Activated naive CD4-positive, alpha-beta T cell treated with anti-CD3 and anti-CD28 coated beads, Interleukin-2, amount 50 U/mL, for 72 hours (primary cell): ENCODE measurements around the gene CPAMD8. TPM values are rescaled to one million over a fixed set of nuclear protein-coding genes. Genes with fewer than 3 reads are reported as not detected.
"Not testable (repeated sequence)": the region's sequence is repeated elsewhere in the genome, so short reads cannot be mapped to it uniquely, and the experiment has no call there.

Source experiments
- ATAC-seq, 2 donors: fragments of 150-1000 bp; cut with Tn5 transposase; 2 replicates each; pipeline ENCODE4 v1.10.0; 2021; ENCODE audit warnings: mild to moderate bottlenecking in 2 of 2, moderate library complexity in 2 of 2
- DNase-seq, 2 donors: peaks; one replicate each; pipeline ENCODE4 v3.0.0; 2021 to 2022; ENCODE audit warnings: low spot score in 2 of 2
- H3K27ac Mint-ChIP-seq, 2 donors: one replicate each; pipeline ENCODE4 v1.8.0; 2022; ENCODE audit warnings: mild to moderate bottlenecking in 2 of 2, mixed read lengths in 2 of 2
- H3K36me3 Mint-ChIP-seq, 2 donors: one replicate each; pipeline ENCODE4 v1.8.0; 2022; ENCODE audit warnings: mixed read lengths in 2 of 2
- H3K9me3 Mint-ChIP-seq, 2 donors: one replicate each; pipeline ENCODE4 v1.8.0; 2022; ENCODE audit warnings: mixed read lengths in 2 of 2
- total RNA-seq, 2 donors: library from RNA; stranded (reverse); gene quantifications; one replicate each; pipeline ENCODE4 v1.2.3, GENCODE V29; 2022

CPAMD8 gene
- total RNA-seq, 2 donors from 2014 or later = 0.19 to 0.75 TPM

GRCh38 chr19:16887353-16888265 is 139.0 kb downstream of the CPAMD8 start:
- no peak overlapping the region for H3K27ac Mint-ChIP-seq
- peaks cover 0 to 7% of the 10 kb centered on the region in 2 donors for H3K36me3 Mint-ChIP-seq
- H3K9me3 Mint-ChIP-seq = peaks cover 5% of the 10 kb centered on the region in 2 donors
- no peak for ATAC-seq
- DNase-seq = no peak

- H3K9me3 Mint-ChIP-seq = peaks cover 13% of the 10 kb centered on the region in 2 donors
- H3K36me3 Mint-ChIP-seq = peaks cover under 1 to 16% of the 10 kb centered on the region in 2 donors
- no peak for ATAC-seq
Measured at GRCh38 chr19:16886305-16886880, 140.2 kb downstream of the CPAMD8 start.

GRCh38 chr19:16885166-16885565 is 141.4 kb downstream of the CPAMD8 start:
- peaks cover 13 to 23% of the 10 kb centered on the region in 2 donors for H3K36me3 Mint-ChIP-seq
- H3K9me3 Mint-ChIP-seq = peaks cover 18 to 22% of the 10 kb centered on the region in 2 donors
- ATAC-seq (no peak), DNase-seq (no peak)
- H3K27ac Mint-ChIP-seq = no peak overlapping the region

More at GRCh38 chr19:16886305-16886880, 140.2 kb downstream of the CPAMD8 start:
- DNase-seq = no peak
- no peak overlapping the region for H3K27ac Mint-ChIP-seq

- DNase-seq (no peak), ATAC-seq (no peak)
- Mint-ChIP-seq H3K36me3 (peaks cover 25 to 33% of the 10 kb centered on the region in 2 donors), H3K9me3 (peaks cover 20 to 24% of the 10 kb centered on the region in 2 donors), H3K27ac (no peak overlapping the region)
Measured at GRCh38 chr19:16883522-16883921, 143.1 kb downstream of the CPAMD8 start.

GRCh38 chr19:16882146-16882545 is 144.5 kb downstream of the CPAMD8 start:
- Mint-ChIP-seq H3K36me3 (peaks cover 25 to 39% of the 10 kb centered on the region in 2 donors), H3K27ac (no peak overlapping the region), H3K9me3 (peaks cover 20 to 24% of the 10 kb centered on the region in 2 donors)
- ATAC-seq (no peak), DNase-seq (no peak)

- DNase-seq (no peak), ATAC-seq (no peak)
- H3K9me3 Mint-ChIP-seq = peaks cover 20 to 24% of the 10 kb centered on the region in 2 donors
- H3K36me3 Mint-ChIP-seq = peaks cover 25 to 39% of the 10 kb centered on the region in 2 donors
- peak overlapping the region in 1 of 2 donors; percentile 46 for H3K27ac Mint-ChIP-seq
Measured at GRCh38 chr19:16880884-16881554, 145.6 kb downstream of the CPAMD8 start.

- no peak for ATAC-seq
- no peak for DNase-seq
- H3K9me3 Mint-ChIP-seq = peaks cover 24 to 31% of the 10 kb centered on the region in 2 donors
- peaks cover 33 to 48% of the 10 kb centered on the region in 2 donors for H3K36me3 Mint-ChIP-seq
- H3K27ac Mint-ChIP-seq = no peak overlapping the region
Measured at GRCh38 chr19:16878181-16878965, 148.2 kb downstream of the CPAMD8 start.

- ATAC-seq (peak in 1 of 2 donors; percentile 61), DNase-seq (no peak)
- peaks cover 33 to 42% of the 10 kb centered on the region in 2 donors for H3K36me3 Mint-ChIP-seq
- peaks cover 19 to 26% of the 10 kb centered on the region in 2 donors for H3K9me3 Mint-ChIP-seq
- no peak overlapping the region for H3K27ac Mint-ChIP-seq
Measured at GRCh38 chr19:16877581-16877980, 149.0 kb downstream of the CPAMD8 start.

GRCh38 chr19:16876904-16877361 is 149.7 kb downstream of the CPAMD8 start:
- DNase-seq = no peak
- peak in 1 of 2 donors; percentile 62 for ATAC-seq
- H3K9me3 Mint-ChIP-seq = peaks cover 12 to 20% of the 10 kb centered on the region in 2 donors
- H3K36me3 Mint-ChIP-seq = peaks cover 33 to 35% of the 10 kb centered on the region in 2 donors
- peak overlapping the region in 1 of 2 donors; percentile 29 for H3K27ac Mint-ChIP-seq

- Mint-ChIP-seq H3K27ac (peak overlapping the region in 1 of 2 donors; percentile 55), H3K36me3 (peaks cover 27 to 28% of the 10 kb centered on the region in 2 donors), H3K9me3 (peaks cover 11 to 13% of the 10 kb centered on the region in 2 donors)
- ATAC-seq = no peak
- no peak for DNase-seq
Measured at GRCh38 chr19:16875584-16876555, 150.7 kb downstream of the CPAMD8 start.

- Mint-ChIP-seq H3K27ac (peak overlapping the region; percentile 13 to 84), H3K36me3 (peaks cover 18 to 23% of the 10 kb centered on the region in 2 donors)
- not testable (repeated sequence) for DNase-seq, H3K9me3 Mint-ChIP-seq, ATAC-seq
Measured at GRCh38 chr19:16874978-16875299, 151.7 kb downstream of the CPAMD8 start.

GRCh38 chr19:16874250-16874977 is 152.2 kb downstream of the CPAMD8 start:
- DNase-seq = no peak
- H3K27ac Mint-ChIP-seq = peak overlapping the region; percentile 13 to 84
- H3K9me3 Mint-ChIP-seq = peaks cover 4 to 7% of the 10 kb centered on the region in 2 donors
- ATAC-seq = no peak
- H3K36me3 Mint-ChIP-seq = peaks cover 14 to 22% of the 10 kb centered on the region in 2 donors

- ATAC-seq = no peak
- Mint-ChIP-seq H3K9me3 (peaks cover 4 to 7% of the 10 kb centered on the region in 2 donors), H3K27ac (peak overlapping the region in 1 of 2 donors; percentile 84), H3K36me3 (peaks cover 8 to 16% of the 10 kb centered on the region in 2 donors)
- no peak for DNase-seq
Measured at GRCh38 chr19:16873594-16873993, 153.0 kb downstream of the CPAMD8 start.

GRCh38 chr19:16872728-16873127 is 153.9 kb downstream of the CPAMD8 start:
- Mint-ChIP-seq H3K9me3 (peaks cover 4 to 7% of the 10 kb centered on the region in 2 donors), H3K36me3 (peaks cover 8 to 15% of the 10 kb centered on the region in 2 donors), H3K27ac (no peak overlapping the region)
- DNase-seq (no peak), ATAC-seq (no peak)
